Psoas muscle (tissue), 8 donors: ENCODE results near the gene HPRT1. TPM values are rescaled to one million over a fixed set of nuclear protein-coding genes. Genes with fewer than 3 reads are reported as not detected.

Experiments
- ATAC-seq, 4 donors: fragments of 200-7000 bp; cut with Tn5 transposase; one replicate each; pipeline ENCODE4 v1.9.1; 2020; ENCODE audit warnings: moderate library complexity in 3 of 4, mild to moderate bottlenecking in 2 of 4
- DNase-seq, 2 donors: peaks; one replicate each; pipeline ENCODE4 v3.0.0-alpha.2; 2020
- H3K27ac ChIP-seq: fragments of 200-600 bp; one replicate; pipeline ENCODE4 v1.8.0; 2022
- H3K27me3 ChIP-seq, 3 donors: fragments of 200-600 bp in 1 of 3; one replicate each; pipeline versions ENCODE4 v1.6.1 to v1.8.0; 2013 to 2022; ENCODE audit warnings: low read length in 2 of 3, mild to moderate bottlenecking in 2 of 3, moderate library complexity in 1 of 3; ENCODE audit not compliant: insufficient read depth in 3 of 3
- H3K36me3 ChIP-seq, 2 donors: fragments of 200-600 bp in 1 of 2; one replicate each; pipeline versions ENCODE4 v1.6.1 to v1.8.0; 2013 to 2022; ENCODE audit warnings: low read depth in 1 of 2, mild to moderate bottlenecking in 1 of 2, moderate library complexity in 1 of 2; ENCODE audit not compliant: insufficient read depth in 1 of 2
- H3K4me1 ChIP-seq: fragments of 200-600 bp; one replicate; pipeline ENCODE4 v1.8.0; 2022
- H3K4me3 ChIP-seq: fragments of 200-600 bp; one replicate; pipeline ENCODE4 v1.8.0; 2022; ENCODE audit warnings: mild to moderate bottlenecking
- H3K9me3 ChIP-seq: fragments of 200-600 bp; one replicate; pipeline ENCODE4 v1.8.0; 2022
- CTCF ChIP-seq: fragments of 200-600 bp; IDR thresholded peaks from one replicate; pipeline ENCODE4 v1.8.0; 2022; ENCODE audit warnings: antibody characterized with exemption
- WGBS, 3 donors: extraction: QIAGEN DNeasy Blood & Tissue Kit; methylation state at CpG; one replicate each; pipeline versions ENCODE4 v1.1.6 to v1.1.7; 2013; 5-methylcytosine and 5-hydroxymethylcytosine counted together
- intact Hi-C, 2 donors: fragments of 100-400 bp; cut with DNase I; formaldehyde crosslinking; loops; one replicate each; pipeline versions ENCODE4 v1.11.0 to v1.14.2; 2022
- polyA plus RNA-seq, 3 donors: library from polyadenylated mRNA; stranded (reverse); fragments of 200-250 nt; gene quantifications; one replicate each; pipeline ENCODE4 v1.2.3, GENCODE V29; 2013
- total RNA-seq, 4 donors: library from RNA; stranded (reverse); fragmentation: NEBNext Ultra II Directional in 2 of 4; extraction: Animal tissue kit (Norgen Biotek cat#: 25700) in 2 of 4; gene quantifications; one replicate each; pipeline versions ENCODE4 v1.2.1 to v1.2.4, GENCODE V29; 2021 to 2023
- donor health status: healthy with polysubstance abuse.
- donor health status: DM: no; HTN: no; CAD: no; lungs with moderate emphysema.
- donor health status: Bipolar disorder and iron deficiency.
- donor health status: healthy.
- donor health status: DM: yes; HTN: yes; CAD: no.
- donor health status: DM: no; HTN: no; CAD: no.
- donor health status: DM: no; HTN: no; CAD: no.
- donor health status: DM: yes; HTN: yes; CAD: no.

HPRT1 gene
- total and polyA plus RNA-seq, 7 donors, result 7.9 to 30.0 (median 15.9) TPM

GRCh38 chrX:134443461-134443860, 16.5 kb upstream of the HPRT1 start:
- intact Hi-C loops, result no loop called here
- DNase-seq, result no peak
- no peak overlapping the region for H3K27ac ChIP-seq
- no peaks in the 10 kb centered on the region for H3K4me1 ChIP-seq
- H3K4me3 ChIP-seq, result no peak overlapping the region
- TF ChIP-seq CTCF, result no peak
- no peaks in the 10 kb centered on the region for H3K9me3 ChIP-seq
- no peaks in the 10 kb centered on the region for H3K27me3 ChIP-seq
- 81 to 96% (median 96%) methylated on average over 2 of the region's 2 CpGs for WGBS, 3 donors
- ATAC-seq, result no peak
- no peaks in the 10 kb centered on the region for H3K36me3 ChIP-seq

- H3K36me3 ChIP-seq, result no peaks in the 10 kb centered on the region
- ATAC-seq, result no peak
- H3K27ac ChIP-seq, result no peak overlapping the region
- intact Hi-C loops, result no loop called here
- no peak for DNase-seq
- no peaks in the 10 kb centered on the region for H3K4me1 ChIP-seq
- H3K4me3 ChIP-seq, result no peak overlapping the region
- H3K9me3 ChIP-seq, result no peaks in the 10 kb centered on the region
- 56 to 80% (median 78%) methylated on average over 3 of the region's 3 CpGs for WGBS, 3 donors
- TF ChIP-seq CTCF, result no peak
- H3K27me3 ChIP-seq, result no peaks in the 10 kb centered on the region
Measured at GRCh38 chrX:134444681-134445080, 15.3 kb upstream of the HPRT1 start.

- intact Hi-C loops, result no loop called here
- Histone ChIP-seq H3K4me1 (no peaks in the 10 kb centered on the region), H3K4me3 (no peak overlapping the region), H3K27ac (no peak overlapping the region), H3K36me3 (no peaks in the 10 kb centered on the region), H3K9me3 (no peaks in the 10 kb centered on the region), H3K27me3 (no peaks in the 10 kb centered on the region)
- WGBS, 3 donors, result 63 to 86% (median 77%) methylated on average over 6 of the region's 6 CpGs
- TF ChIP-seq CTCF, result no peak
- ATAC-seq, result no peak
- no peak for DNase-seq
Measured at GRCh38 chrX:134452596-134452995, 7.4 kb upstream of the HPRT1 start.

- Histone ChIP-seq H3K4me3 (no peak overlapping the region), H3K27ac (no peak overlapping the region), H3K9me3 (no peaks in the 10 kb centered on the region), H3K4me1 (no peaks in the 10 kb centered on the region), H3K27me3 (no peaks in the 10 kb centered on the region), H3K36me3 (no peaks in the 10 kb centered on the region)
- ATAC-seq (no peak), DNase-seq (no peak)
- 65 to 73% (median 67%) methylated on average over 6 of the region's 6 CpGs for WGBS, 3 donors
- intact Hi-C loops, result no loop called here
- no peak for TF ChIP-seq CTCF
Measured at GRCh38 chrX:134453631-134454030, 6.3 kb upstream of the HPRT1 start.

GRCh38 chrX:134454506-134454905, 5.5 kb upstream of the HPRT1 start:
- DNase-seq (no peak), ATAC-seq (no peak)
- H3K9me3 ChIP-seq, result no peaks in the 10 kb centered on the region
- intact Hi-C loops, result no loop called here
- no peak overlapping the region for H3K27ac ChIP-seq
- H3K36me3 ChIP-seq, result no peaks in the 10 kb centered on the region
- no peaks in the 10 kb centered on the region for H3K4me1 ChIP-seq
- 91 to 95% (median 94%) methylated on average over 7 of the region's 7 CpGs for WGBS, 3 donors
- H3K4me3 ChIP-seq, result no peak overlapping the region
- TF ChIP-seq CTCF, result no peak
- H3K27me3 ChIP-seq, result no peaks in the 10 kb centered on the region
